K562 (cell line): ENCODE data around the gene SLC26A8. TPM values are rescaled to one million over a fixed set of nuclear protein-coding genes. Genes with fewer than 3 reads are reported as not detected.

Experiments used
- ATAC-seq: fragments of 200-7000 bp; cut with Tn5 transposase; 3 replicates; pipeline ENCODE4 v1.9.1; 2020; ENCODE audit warnings: moderate library complexity
- BruUV-seq: library from RNA; stranded (reverse); fragments of 400-500 nt; replicated peaks from 2 replicates; lab custom pipeline; 2021; lab: Mats Ljungman, UMichigan
- CTCF ChIA-PET: fragments of 300-600 bp; formaldehyde crosslinking; extraction: SDS; loops from one replicate; lab custom pipeline; 2021; ENCODE audit warnings: low intra/inter-chr PET ratio; lab: Yijun Ruan, JAX
- POLR2A ChIA-PET: fragments of 300-600, 350-650 bp; sonication (Branson Sonifier 250); formaldehyde crosslinking; extraction: SDS; loops from one replicate; lab custom pipeline; 2021; ENCODE audit warnings: antibody characterized with exemption, inconsistent platforms; lab: Yijun Ruan, JAX
- DNase-seq, 4 experiments: peaks; one replicate each; pipeline versions ENCODE4 v3.0.0 to v3.0.0-alpha.2; 2011 to 2018; ENCODE audit warnings: low spot score in 3 of 4, mixed read lengths in 3 of 4; ENCODE audit errors: extremely low read depth in 1 of 4
- FAIRE-seq: peaks from 2 replicates; lab custom pipeline; 2011; peaks lifted over from hg19 to GRCh38; lab: Jason Lieb, UNC
- H2AFZ ChIP-seq: 2 replicates; pipeline ENCODE4 v1.6.0; 2011; ENCODE audit warnings: low read depth, low read length, control low read depth, inconsistent platforms
- H3K27ac ChIP-seq: fragments of 200-600 bp; 3 replicates; pipeline ENCODE4 v1.8.0; 2011; ENCODE audit warnings: low read depth, mild to moderate bottlenecking, control low read depth, inconsistent platforms, low read length, moderate library complexity, mixed read lengths; ENCODE audit errors: extremely low read depth
- H3K27me3 ChIP-seq, 2 experiments: fragments of 300-600 bp in 1 of 2; 2 replicates in 1 of 2; 3 replicates in 1 of 2; pipeline versions ENCODE4 v1.6.0 to v1.8.0; 2011; ENCODE audit warnings: inconsistent platforms in 2 of 2, low read length in 2 of 2, mild to moderate bottlenecking in 1 of 2, mixed read lengths in 1 of 2, moderate library complexity in 1 of 2; ENCODE audit not compliant: control insufficient read depth in 2 of 2, insufficient read depth in 2 of 2
- H3K36me3 ChIP-seq: fragments of 300-600 bp; 3 replicates; pipeline ENCODE4 v1.8.0; 2011; ENCODE audit warnings: mild to moderate bottlenecking, low read length, inconsistent platforms; ENCODE audit not compliant: control insufficient read depth, insufficient read depth
- H3K4me1 ChIP-seq, 2 experiments: fragments of 200-600 bp in 1 of 2; replicated peaks in 1 of 2; 2 replicates in 1 of 2; 3 replicates in 1 of 2; pipeline versions ENCODE4 v1.5.1 to v1.8.0; 2011; ENCODE audit warnings: inconsistent platforms in 2 of 2, low read length in 2 of 2, mild to moderate bottlenecking in 1 of 2, mixed read lengths in 1 of 2, moderate library complexity in 1 of 2; ENCODE audit not compliant: control insufficient read depth in 2 of 2, insufficient read depth in 2 of 2
- H3K4me2 ChIP-seq: 2 replicates; pipeline ENCODE4 v1.6.1; 2011; ENCODE audit warnings: low read length, control low read depth, inconsistent platforms, mixed read lengths; ENCODE audit not compliant: insufficient read depth
- H3K4me3 ChIP-seq: fragments of 200-600 bp; sonication (generic), shearing (Covaris generic); 2 replicates; pipeline ENCODE4 v1.5.1; 2016; ENCODE audit warnings: control low read depth, inconsistent platforms
- H3K79me2 ChIP-seq: fragments of 200-600 bp; 3 replicates; pipeline ENCODE4 v1.8.0; 2011; ENCODE audit warnings: low read length, inconsistent platforms; ENCODE audit not compliant: control insufficient read depth, insufficient read depth
- H3K9ac ChIP-seq, 2 experiments: 2 replicates each; pipeline versions ENCODE4 v1.6.0 to v1.6.1; 2011; ENCODE audit warnings: low read depth in 2 of 2, low read length in 2 of 2, control low read depth in 1 of 2, inconsistent platforms in 1 of 2, mild to moderate bottlenecking in 1 of 2, mixed read lengths in 1 of 2; ENCODE audit not compliant: insufficient read depth in 1 of 2
- H3K9me1 ChIP-seq: one replicate; pipeline ENCODE4 v1.6.0; 2011; ENCODE audit warnings: inconsistent platforms, mild to moderate bottlenecking, low read length, moderate library complexity; ENCODE audit not compliant: control insufficient read depth, insufficient read depth
- H3K9me3 ChIP-seq: replicated peaks from 2 replicates; pipeline ENCODE4 v1.5.1; 2011; ENCODE audit warnings: low read depth, low read length, inconsistent platforms; ENCODE audit not compliant: control insufficient read depth, insufficient read depth
- H4K20me1 ChIP-seq: replicated peaks from 2 replicates; pipeline ENCODE4 v1.6.1; 2011; ENCODE audit warnings: low read length, inconsistent platforms, mixed read lengths; ENCODE audit not compliant: control insufficient read depth, insufficient read depth
- FOXJ3 ChIP-seq: sonication (generic); formaldehyde crosslinking; IDR thresholded peaks from 2 replicates; pipeline ENCODE4 v1.4.0; 2020; ENCODE audit warnings: mild to moderate bottlenecking, missing genetic modification reagents
- NR2C1 ChIP-seq, 2 experiments: fragments of 450-650 bp; IDR thresholded peaks; 2 replicates each; pipeline ENCODE4 v1.6.1; 2017; ENCODE audit warnings: mild to moderate bottlenecking in 2 of 2, antibody characterized with exemption in 1 of 2, inconsistent platforms in 1 of 2, missing compliant biosample characterization in 1 of 2, missing genetic modification characterization in 1 of 2
- RBFOX2 ChIP-seq: fragments of 200-400 bp; formaldehyde crosslinking; IDR thresholded peaks from 2 replicates; pipeline ENCODE4 v1.6.1; 2017; ENCODE audit warnings: low read depth, mild to moderate bottlenecking, low read length, moderate library complexity
- SREBF2 ChIP-seq: sonication (generic); formaldehyde crosslinking; IDR thresholded peaks from 2 replicates; pipeline ENCODE4 v1.4.0; 2020; ENCODE audit warnings: mild to moderate bottlenecking, missing genetic modification reagents
- TAF7 ChIP-seq: fragments of 450-650 bp; IDR thresholded peaks from 2 replicates; pipeline ENCODE4 v1.6.1; 2016; ENCODE audit warnings: missing genetic modification characterization, missing compliant biosample characterization
- ZNF197 ChIP-seq: fragments of 200-800 bp; sonication (Bioruptor generic); IDR thresholded peaks from 2 replicates; pipeline ENCODE4 v1.6.1; 2016; ENCODE audit warnings: low read depth, missing genetic modification characterization, missing compliant biosample characterization
- ZNF274 ChIP-seq: IDR thresholded peaks from 2 replicates; pipeline ENCODE4 v1.6.1; 2011; ENCODE audit warnings: low read depth, mild to moderate bottlenecking, low read length, moderate library complexity, borderline replicate concordance
- ZNF41 ChIP-seq: fragments of 250-450 bp; sonication (Bioruptor Pico); conservative IDR thresholded peaks from 2 replicates; pipeline ENCODE4 v1.4.0; 2020; ENCODE audit warnings: mild to moderate bottlenecking
- WGBS: fragments of 100-300 bp; shearing (Covaris generic); methylation state at CpG from one replicate; pipeline ENCODE4 v1.1.6; 2016; ENCODE audit warnings: low coverage, mixed read lengths; ENCODE audit not compliant: insufficient coverage; ENCODE audit errors: missing lambda C conversion rate; 5-methylcytosine and 5-hydroxymethylcytosine counted together
- in situ Hi-C: fragments of 300-500 bp; cut with MboI; formaldehyde crosslinking; loops from 4 replicates; pipeline ENCODE4 v1.15.0; 2018; ENCODE audit warnings: inconsistent platforms, mixed read lengths
- intact Hi-C: fragments of 100-400 bp; cut with micrococcal nuclease; formaldehyde crosslinking; loops from 2 replicates; pipeline ENCODE4 v1.14.2; 2022
- polyA plus RNA-seq, 8 experiments: library from polyadenylated mRNA; depleted of rRNA in 4 of 8; stranded (reverse) in 5 of 8; unstranded in 3 of 8; fragments of >200 nt; fragmentation: Nextera tagmentation in 2 of 8; fragmentation: Illumina TruSeq in 1 of 8; extraction: Ambion mirVana in 2 of 8; extraction: Trizol in 1 of 8; gene quantifications; 2 replicates each; pipeline versions ENCODE4 v1.2.1 to v1.2.3, GENCODE V29; 2011 to 2014; ENCODE audit warnings: inconsistent platforms in 1 of 8, missing spikeins in 1 of 8
- total RNA-seq, 7 experiments: library from RNA; depleted of rRNA in 6 of 7; stranded (reverse); fragments of >200 nt in 6 of 7; fragmentation: Illumina TruSeq in 2 of 7; extraction: Trizol in 2 of 7; gene quantifications; 2 replicates each; pipeline versions ENCODE4 v1.2.1 to v1.2.3, GENCODE V29; 2011 to 2021; ENCODE audit warnings: low replicate concordance in 1 of 7

The SLC26A8 gene
- total and polyA plus RNA-seq, 9 of the 15 experiments (the other 6 are each of a cell fraction or from before 2014, with no cell fraction given), result not detected

GRCh38 chr6:36054415-36054814, 30.0 kb upstream of the SLC26A8 start:
- in situ Hi-C loops (no loop called here), intact Hi-C loops (no loop called here)
- no peak overlapping the region for H3K4me3 ChIP-seq
- ATAC-seq (no peak), DNase-seq (no peak), FAIRE-seq (no peak)
- H3K4me1 ChIP-seq, result peaks cover 0 to 4% of the 10 kb centered on the region in 2 experiments; a peak in 1 of 5 replicates
- no peaks in the 10 kb centered on the region for H3K9me1 ChIP-seq
- peaks cover 34% of the 10 kb centered on the region; the same call in 2 of the 3 replicates for H3K36me3 ChIP-seq
- 0 out of 2 replicates have a peak, but pooled peaks cover 7% of the 10 kb centered on the region for H4K20me1 ChIP-seq
- no peak overlapping the region for H3K4me2 ChIP-seq
- TF ChIP-seq SREBF2 (no peak), TAF7 (no peak), FOXJ3 (no peak), ZNF41 (CRISPR knock-in tag) (no peak), ZNF197 (CRISPR knock-in tag) (no peak), NR2C1 (IDR thresholded peaks at IDR 0.05) (no peak), NR2C1 (tag; IDR thresholded peaks at IDR 0.05) (no peak), RBFOX2 (no peak), ZNF274 (no peak)
- no peaks in the 10 kb centered on the region for H3K9me3 ChIP-seq
- no TSS peak for BruUV-seq
- no peak overlapping the region for H3K9ac ChIP-seq
- POLR2A ChIA-PET, result no interaction called here
- no peak overlapping the region for H2AFZ ChIP-seq
- 78% methylated on average over 2 of the region's 2 CpGs for WGBS
- peaks cover 28% of the 10 kb centered on the region; the same call in 2 of the 3 replicates for H3K79me2 ChIP-seq
- CTCF ChIA-PET, result no interaction called here
- no peak overlapping the region for H3K27ac ChIP-seq
- no peaks in the 10 kb centered on the region for H3K27me3 ChIP-seq
